ENCODE measurements around the gene TMEM200A.
A peak's percentile ranks its signal among the peaks of the same experiment; 100 is the strongest.

TMEM200A gene

DNA sequence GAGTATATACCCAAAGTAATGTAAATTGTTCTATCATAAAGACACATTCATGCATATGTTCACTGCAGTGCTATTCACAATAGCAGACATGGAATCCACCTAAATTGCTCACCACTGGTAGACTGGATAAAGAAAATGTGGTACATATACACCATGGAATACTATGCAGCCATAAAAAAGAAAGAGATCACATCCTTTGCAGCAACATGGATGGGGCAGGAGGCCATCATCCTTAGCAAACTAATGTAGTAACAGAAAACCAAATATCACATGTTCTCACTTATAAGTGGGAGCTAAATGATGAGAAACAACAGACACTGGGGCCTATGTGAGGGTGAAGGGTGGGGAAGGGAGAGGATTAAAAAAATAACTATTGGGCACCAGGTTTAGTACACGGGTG is 11.5 kb upstream of the TMEM200A start:
- no peak for DNase-seq (ENCODE audit: low read depth)
- H3K4me3 ChIP-seq (ENCODE audit: control insufficient read depth, low read depth, low read length), result no peak overlapping the region
- TF ChIP-seq CTCF (conservative IDR thresholded peaks at IDR 0.05; ENCODE audit: control insufficient read depth, insufficient read depth, low read depth, low read length), result no peak

DNA sequence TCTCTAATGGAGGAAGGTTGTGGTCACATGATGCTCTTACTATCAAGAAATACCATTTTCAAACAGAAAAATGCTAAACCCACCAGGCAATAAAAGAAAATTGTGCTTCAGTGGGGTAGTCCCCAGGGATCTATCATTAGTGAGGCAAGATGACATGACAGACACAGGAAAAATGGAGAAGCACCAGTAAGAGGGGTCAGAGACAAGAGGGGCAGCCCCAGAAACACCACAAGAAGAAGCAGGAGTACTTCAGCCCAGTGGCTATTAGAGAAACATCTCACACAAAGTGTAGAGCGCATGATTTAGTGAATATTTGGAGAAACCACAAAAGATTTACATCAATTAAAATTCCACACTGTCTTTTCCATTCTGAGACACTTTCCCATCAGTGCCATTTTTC is 10.2 kb upstream of the TMEM200A start:
- no peak for TF ChIP-seq CTCF (conservative IDR thresholded peaks at IDR 0.05; ENCODE audit: control insufficient read depth, insufficient read depth, low read depth, low read length)
- no peak overlapping the region for H3K4me3 ChIP-seq (ENCODE audit: control insufficient read depth, low read depth, low read length)
- no peak for DNase-seq (ENCODE audit: low read depth)

DNA sequence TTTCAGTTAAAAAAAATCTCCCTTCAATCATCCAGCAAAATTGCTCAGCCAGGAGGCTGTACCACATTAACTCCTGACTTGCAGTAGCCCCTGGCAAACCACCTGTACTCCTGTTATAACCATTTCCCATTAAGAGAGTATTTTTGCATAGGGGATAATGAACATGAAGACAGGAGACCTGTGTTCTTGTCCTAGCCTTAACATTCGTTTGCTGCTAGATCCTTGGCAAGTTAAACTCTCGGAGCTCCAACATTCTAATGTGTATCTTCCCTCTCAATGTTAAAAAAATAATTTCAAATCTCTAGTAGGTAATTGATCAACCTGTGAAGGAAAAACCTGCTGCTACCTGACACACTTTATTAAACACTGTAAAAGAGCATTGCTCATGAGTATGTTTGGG is 8.4 kb upstream of the TMEM200A start:
- no peak for TF ChIP-seq CTCF (conservative IDR thresholded peaks at IDR 0.05; ENCODE audit: control insufficient read depth, insufficient read depth, low read depth, low read length)

GRCh38 chr6:130359736-130360135 is 6.1 kb upstream of the TMEM200A start:
- DNase-seq (ENCODE audit: low read depth), result no peak
- no peak for TF ChIP-seq CTCF (conservative IDR thresholded peaks at IDR 0.05; ENCODE audit: control insufficient read depth, insufficient read depth, low read depth, low read length)
- H3K4me3 ChIP-seq (ENCODE audit: control insufficient read depth, low read depth, low read length), result no peak overlapping the region

More for the DNA sequence above, 8.4 kb upstream of the TMEM200A start:
- DNase-seq (ENCODE audit: low read depth), result no peak
- H3K4me3 ChIP-seq (ENCODE audit: control insufficient read depth, low read depth, low read length), result no peak overlapping the region

- H3K4me3 ChIP-seq (ENCODE audit: control insufficient read depth, low read depth, low read length), result no peak overlapping the region
- TF ChIP-seq CTCF (conservative IDR thresholded peaks at IDR 0.05; ENCODE audit: control insufficient read depth, insufficient read depth, low read depth, low read length), result no peak
- peak; percentile 31 for DNase-seq (ENCODE audit: low read depth)
These were observed 3.7 kb upstream of the TMEM200A start for GRCh38 chr6:130362128-130362527.

DNA sequence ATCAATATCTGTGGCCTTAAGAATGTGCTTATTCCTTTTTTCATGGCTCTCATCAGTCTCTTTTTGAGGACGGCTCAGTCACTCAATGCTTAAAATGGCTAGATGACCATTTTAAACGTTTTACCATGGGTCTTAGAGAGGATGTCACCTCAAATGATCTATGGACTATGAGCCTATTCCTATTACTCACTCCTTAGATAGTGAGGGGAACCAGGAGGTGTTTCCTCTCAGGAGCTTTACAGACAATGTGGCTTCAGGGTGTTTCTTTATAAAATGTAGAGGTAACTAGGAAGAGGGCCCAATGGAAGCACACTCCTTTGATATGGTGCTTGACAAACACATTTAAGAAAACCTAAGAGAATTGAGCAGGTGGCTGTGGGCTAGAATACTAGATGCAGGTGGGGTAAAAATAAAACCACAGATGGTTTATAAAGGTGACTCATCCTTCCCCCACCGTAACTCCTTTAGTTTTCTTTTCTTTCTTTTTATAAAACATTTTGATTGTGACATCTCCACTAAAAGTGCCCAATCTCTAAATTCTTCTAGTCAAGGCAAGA is 1.5 kb upstream of the TMEM200A start:
- no peak overlapping the region for H3K4me3 ChIP-seq (ENCODE audit: control insufficient read depth, low read depth, low read length)
- no peak for TF ChIP-seq CTCF (conservative IDR thresholded peaks at IDR 0.05; ENCODE audit: control insufficient read depth, insufficient read depth, low read depth, low read length)

More for the DNA sequence above, 1.5 kb upstream of the TMEM200A start:
- DNase-seq (ENCODE audit: low read depth), result no peak
